GM21515 (cell line): ENCODE results near the gene C12orf54.
"Not testable (repeated sequence)": the region's sequence is repeated elsewhere in the genome, so short reads cannot be mapped to it uniquely, and the experiment has no call there.

Experiments used
- ATAC-seq: cut with Tn5 transposase; IDR thresholded peaks from one replicate; pipeline ENCODE4 v1.9.1; 2021; ENCODE audit not compliant: unreplicated experiment

The C12orf54 gene

GRCh38 chr12:48482198-48482597 lies at the start of gene C12orf54:
C12orf54 (plus strand) TSS chr12:48482498; CDS start chr12:48483297, 799 bp downstream.
- ATAC-seq, result no peak

- not testable (repeated sequence) for ATAC-seq
These were observed 48.3 kb upstream of the C12orf54 start for GRCh38 chr12:48434016-48434415.

- no peak for ATAC-seq
These were observed 41.2 kb upstream of the C12orf54 start for GRCh38 chr12:48441069-48441468.

- no peak for ATAC-seq
These were observed 40.0 kb upstream of the C12orf54 start for GRCh38 chr12:48442179-48442847.

GRCh38 chr12:48445538-48445937 lies 36.8 kb upstream of the C12orf54 start:
- ATAC-seq, result no peak

GRCh38 chr12:48446161-48446776 lies 36.0 kb upstream of the C12orf54 start:
- ATAC-seq, result no peak

GRCh38 chr12:48447755-48448154 lies 34.5 kb upstream of the C12orf54 start:
- no peak for ATAC-seq

GRCh38 chr12:48451372-48451771 lies 30.9 kb upstream of the C12orf54 start:
- ATAC-seq, result no peak

GRCh38 chr12:48452961-48453360 lies 29.3 kb upstream of the C12orf54 start:
- ATAC-seq, result not testable (repeated sequence)

GRCh38 chr12:48454667-48455066 lies 27.6 kb upstream of the C12orf54 start:
- no peak for ATAC-seq

- ATAC-seq, result no peak
These were observed 27.2 kb upstream of the C12orf54 start for GRCh38 chr12:48455116-48455515.

- no peak for ATAC-seq
These were observed 23.0 kb upstream of the C12orf54 start for GRCh38 chr12:48459259-48459658.

GRCh38 chr12:48469027-48469426 lies 13.3 kb upstream of the C12orf54 start:
- ATAC-seq, result not testable (repeated sequence)

- no peak for ATAC-seq
These were observed 10.0 kb upstream of the C12orf54 start, which contains the start of gene ANP32D for GRCh38 chr12:48472259-48472658. ANP32D (plus strand) TSS chr12:48472559; CDS start chr12:48472665, 106 bp downstream.

GRCh38 chr12:48473061-48473460 lies 9.2 kb upstream of the C12orf54 start:
- ATAC-seq, result no peak

- not testable (repeated sequence) for ATAC-seq
These were observed 7.8 kb upstream of the C12orf54 start for GRCh38 chr12:48474497-48474896.

- ATAC-seq, result no peak
These were observed 632 bp downstream of the C12orf54 start for GRCh38 chr12:48482930-48483329.

- no peak for ATAC-seq
These were observed 4.0 kb downstream of the C12orf54 start for GRCh38 chr12:48486261-48486660.

- ATAC-seq, result no peak
These were observed 4.4 kb downstream of the C12orf54 start for GRCh38 chr12:48486679-48487078.

GRCh38 chr12:48489012-48489411 lies 6.7 kb downstream of the C12orf54 start:
- ATAC-seq, result peak; percentile 83

GRCh38 chr12:48489456-48489855 lies 7.2 kb downstream of the C12orf54 start:
- not testable (repeated sequence) for ATAC-seq

- ATAC-seq, result not testable (repeated sequence)
These were observed 18.0 kb downstream of the C12orf54 start for GRCh38 chr12:48500281-48500680.
